ENCODE measurements around the gene DCT. TPM values are rescaled to one million over a fixed set of nuclear protein-coding genes. Genes with fewer than 3 reads are reported as not detected.

DCT gene
- total and polyA plus RNA-seq, 10 donors = 0.02 to 0.77 (median 0.19) TPM; not detected in 2

DNA sequence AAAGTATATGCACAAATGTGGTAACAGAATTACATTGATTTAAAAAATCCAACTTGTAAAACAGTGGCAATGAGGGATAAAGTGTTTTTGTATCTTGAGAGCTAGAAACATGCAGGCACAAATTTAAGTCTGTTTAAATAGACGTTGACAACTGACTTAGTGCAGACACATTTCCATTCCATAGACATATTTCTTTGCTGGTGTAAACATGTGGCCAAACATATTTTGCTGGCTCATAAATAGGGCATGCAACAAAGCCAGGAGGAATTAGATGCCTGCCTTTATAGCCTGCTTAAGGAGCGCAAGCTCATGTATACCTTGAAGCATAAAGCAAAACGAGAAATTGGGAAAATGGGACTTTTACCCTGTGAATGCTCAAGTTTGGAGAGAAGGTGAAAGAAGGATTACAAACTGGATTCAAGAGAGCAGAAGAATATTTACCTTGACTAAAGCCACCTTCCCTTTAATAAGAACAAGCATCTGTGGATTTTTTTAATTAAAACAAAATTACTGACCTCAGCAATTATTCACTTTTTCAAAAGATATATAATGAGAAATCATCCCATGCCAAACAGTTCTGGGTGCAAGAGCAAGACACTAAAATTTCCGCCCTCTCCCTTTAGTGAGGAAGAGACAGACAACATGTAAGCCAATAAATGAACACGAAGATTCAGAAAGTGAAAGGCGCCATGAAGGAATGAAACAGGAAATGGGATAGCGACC is 71.0 kb downstream of the DCT start:
- H3K36me3 ChIP-seq = no peaks in the 10 kb centered on the region
- no peaks in the 10 kb centered on the region for H3K9me3 ChIP-seq
- DNase-seq = no peak
- peaks cover 0 to 23% (median 0%) of the 10 kb centered on the region in 7 donors for H3K27me3 ChIP-seq (replicated peaks in 1 of 7)
- no peaks in the 10 kb centered on the region for H3K4me1 ChIP-seq
- WGBS, 5 donors = 74 to 93% (median 84%) methylated on average over 7 of the region's 7 CpGs
- H3K4me3 ChIP-seq = no peak overlapping the region
- no peak overlapping the region for H3K27ac ChIP-seq
- TF ChIP-seq POLR2A (IDR thresholded peaks at IDR 0.05) (no peak), POLR2AphosphoS5 (IDR thresholded peaks at IDR 0.05) (no peak)
- TF ChIP-seq, protein P1, sequence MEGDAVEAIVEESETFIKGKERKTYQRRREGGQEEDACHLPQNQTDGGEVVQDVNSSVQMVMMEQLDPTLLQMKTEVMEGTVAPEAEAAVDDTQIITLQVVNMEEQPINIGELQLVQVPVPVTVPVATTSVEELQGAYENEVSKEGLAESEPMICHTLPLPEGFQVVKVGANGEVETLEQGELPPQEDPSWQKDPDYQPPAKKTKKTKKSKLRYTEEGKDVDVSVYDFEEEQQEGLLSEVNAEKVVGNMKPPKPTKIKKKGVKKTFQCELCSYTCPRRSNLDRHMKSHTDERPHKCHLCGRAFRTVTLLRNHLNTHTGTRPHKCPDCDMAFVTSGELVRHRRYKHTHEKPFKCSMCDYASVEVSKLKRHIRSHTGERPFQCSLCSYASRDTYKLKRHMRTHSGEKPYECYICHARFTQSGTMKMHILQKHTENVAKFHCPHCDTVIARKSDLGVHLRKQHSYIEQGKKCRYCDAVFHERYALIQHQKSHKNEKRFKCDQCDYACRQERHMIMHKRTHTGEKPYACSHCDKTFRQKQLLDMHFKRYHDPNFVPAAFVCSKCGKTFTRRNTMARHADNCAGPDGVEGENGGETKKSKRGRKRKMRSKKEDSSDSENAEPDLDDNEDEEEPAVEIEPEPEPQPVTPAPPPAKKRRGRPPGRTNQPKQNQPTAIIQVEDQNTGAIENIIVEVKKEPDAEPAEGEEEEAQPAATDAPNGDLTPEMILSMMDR (IDR thresholded peaks at IDR 0.05 in 8 of 11, conservative IDR thresholded peaks at IDR 0.05 in 3 of 11) = no peak
- intact Hi-C loops (cut with DNase I; ENCODE audit: low total_unique reads) = no loop called here

DNA sequence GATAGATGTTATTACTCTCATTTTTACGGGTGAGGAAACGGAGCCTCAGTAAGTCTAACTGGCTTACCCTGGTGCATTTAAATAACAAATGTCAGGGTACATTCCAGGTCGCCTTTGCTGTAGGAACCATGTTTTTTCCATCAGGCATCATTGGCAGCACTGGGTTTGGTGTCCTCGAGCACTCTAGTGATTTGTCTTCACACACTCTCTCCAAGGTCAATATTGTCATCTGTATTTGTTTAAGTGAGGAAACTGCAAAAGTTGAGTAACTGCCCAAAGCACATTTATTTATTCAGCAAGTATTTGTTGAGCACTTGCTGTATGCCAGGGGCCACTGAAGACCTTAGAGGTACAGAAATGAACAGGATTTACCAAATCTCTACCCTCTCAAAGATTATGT is 78.6 kb downstream of the DCT start:
- Histone ChIP-seq H3K4me3 (no peak overlapping the region), H3K36me3 (no peaks in the 10 kb centered on the region), H3K9me3 (no peaks in the 10 kb centered on the region), H3K27ac (no peak overlapping the region), H3K27me3 (replicated peaks in 1 of 7) (no peaks in the 10 kb centered on the region), H3K4me1 (no peaks in the 10 kb centered on the region)
- no peak for TF ChIP-seq POLR2AphosphoS5 (IDR thresholded peaks at IDR 0.05)
- TF ChIP-seq POLR2A (IDR thresholded peaks at IDR 0.05) = no peak
- TF ChIP-seq, protein P1 (IDR thresholded peaks at IDR 0.05 in 8 of 11, conservative IDR thresholded peaks at IDR 0.05 in 3 of 11) = no peak
- intact Hi-C loops (cut with DNase I; ENCODE audit: low total_unique reads) = no loop called here
- 79 to 92% (median 88%) methylated on average over 4 of the region's 4 CpGs for WGBS, 5 donors
- no peak for DNase-seq

DNA sequence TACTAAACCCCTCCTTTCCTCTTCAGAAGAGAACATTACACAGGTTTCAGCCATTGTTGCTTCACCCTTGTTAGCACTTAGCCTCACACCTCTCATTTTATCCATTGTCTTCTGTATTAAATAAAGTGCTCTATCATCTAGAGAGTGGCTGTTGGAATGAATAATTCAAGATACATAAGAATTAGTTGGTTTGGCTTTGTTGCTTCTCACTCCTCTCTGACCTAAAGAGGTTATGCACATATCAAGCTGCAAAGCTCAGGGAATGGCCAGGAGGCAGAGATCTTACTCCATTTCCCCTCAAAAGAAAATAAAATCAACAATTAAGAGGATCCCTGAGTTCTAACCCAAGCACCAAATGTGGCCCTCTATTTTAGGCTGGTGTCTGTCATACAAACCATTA is 79.7 kb downstream of the DCT start:
- DNase-seq = no peak

DNA sequence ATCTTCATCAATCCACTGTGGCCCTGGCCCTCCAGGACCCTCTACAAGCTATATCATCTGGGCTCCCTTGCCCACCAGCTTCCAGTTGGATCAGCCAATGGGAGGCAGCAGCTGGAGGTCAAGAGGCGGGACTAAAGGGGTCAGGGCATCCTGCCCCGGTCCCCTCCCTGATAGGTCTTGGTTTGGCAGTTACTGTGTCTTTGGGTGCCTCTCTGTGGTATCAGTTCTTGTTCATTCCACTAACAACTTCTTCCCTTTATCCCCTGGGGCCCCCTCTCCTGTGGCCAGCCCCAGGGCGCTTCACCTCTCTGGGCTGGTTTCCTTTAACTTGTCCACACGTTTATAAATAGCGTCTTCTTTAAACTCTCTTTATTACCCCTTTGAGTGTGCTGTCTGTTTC is 83.6 kb downstream of the DCT start:
- TF ChIP-seq POLR2AphosphoS5 (IDR thresholded peaks at IDR 0.05) = no peak
- Histone ChIP-seq H3K4me1 (no peaks in the 10 kb centered on the region), H3K36me3 (no peaks in the 10 kb centered on the region), H3K9me3 (no peaks in the 10 kb centered on the region), H3K27me3 (replicated peaks in 1 of 7) (no peaks in the 10 kb centered on the region), H3K27ac (no peak overlapping the region), H3K4me3 (no peak overlapping the region)
- intact Hi-C loops (cut with DNase I; ENCODE audit: low total_unique reads) = no loop called here
- DNase-seq = no peak
- 55 to 76% (median 71%) methylated on average over 5 of the region's 5 CpGs for WGBS, 5 donors

More for the DNA sequence above, 79.7 kb downstream of the DCT start:
- Histone ChIP-seq H3K27me3 (replicated peaks in 1 of 7) (no peaks in the 10 kb centered on the region), H3K36me3 (no peaks in the 10 kb centered on the region), H3K27ac (no peak overlapping the region), H3K4me3 (no peak overlapping the region), H3K9me3 (no peaks in the 10 kb centered on the region), H3K4me1 (no peaks in the 10 kb centered on the region)
- intact Hi-C loops (cut with DNase I; ENCODE audit: low total_unique reads) = no loop called here
- TF ChIP-seq POLR2AphosphoS5 (IDR thresholded peaks at IDR 0.05) (no peak), POLR2A (IDR thresholded peaks at IDR 0.05) (no peak)
- TF ChIP-seq, protein P1 (IDR thresholded peaks at IDR 0.05 in 8 of 11, conservative IDR thresholded peaks at IDR 0.05 in 3 of 11) = no peak
